Measurements from ENCODE around the gene PKLR.

- TF ChIP-seq, protein P1, sequence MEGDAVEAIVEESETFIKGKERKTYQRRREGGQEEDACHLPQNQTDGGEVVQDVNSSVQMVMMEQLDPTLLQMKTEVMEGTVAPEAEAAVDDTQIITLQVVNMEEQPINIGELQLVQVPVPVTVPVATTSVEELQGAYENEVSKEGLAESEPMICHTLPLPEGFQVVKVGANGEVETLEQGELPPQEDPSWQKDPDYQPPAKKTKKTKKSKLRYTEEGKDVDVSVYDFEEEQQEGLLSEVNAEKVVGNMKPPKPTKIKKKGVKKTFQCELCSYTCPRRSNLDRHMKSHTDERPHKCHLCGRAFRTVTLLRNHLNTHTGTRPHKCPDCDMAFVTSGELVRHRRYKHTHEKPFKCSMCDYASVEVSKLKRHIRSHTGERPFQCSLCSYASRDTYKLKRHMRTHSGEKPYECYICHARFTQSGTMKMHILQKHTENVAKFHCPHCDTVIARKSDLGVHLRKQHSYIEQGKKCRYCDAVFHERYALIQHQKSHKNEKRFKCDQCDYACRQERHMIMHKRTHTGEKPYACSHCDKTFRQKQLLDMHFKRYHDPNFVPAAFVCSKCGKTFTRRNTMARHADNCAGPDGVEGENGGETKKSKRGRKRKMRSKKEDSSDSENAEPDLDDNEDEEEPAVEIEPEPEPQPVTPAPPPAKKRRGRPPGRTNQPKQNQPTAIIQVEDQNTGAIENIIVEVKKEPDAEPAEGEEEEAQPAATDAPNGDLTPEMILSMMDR (IDR thresholded peaks at IDR 0.05; ENCODE audit: extremely low read depth in 1 of 2, insufficient read depth in 1 of 2, low read depth in 1 of 2, low read length in 2 of 2) = no peak
- TF ChIP-seq POLR2A (IDR thresholded peaks at IDR 0.05; ENCODE audit: low read depth, low read length) (no peak), MAX (IDR thresholded peaks at IDR 0.05; ENCODE audit: insufficient read depth, insufficient read length) (no peak), POLR2AphosphoS5 (IDR thresholded peaks at IDR 0.05; ENCODE audit: insufficient read depth, low read depth, low read length) (no peak), EZH2 (IDR thresholded peaks at IDR 0.05; ENCODE audit: borderline replicate concordance, low read depth, low read length, severe bottlenecking) (no peak), MYC (IDR thresholded peaks at IDR 0.05; ENCODE audit: low read depth, low read length) (no peak), GATA2 (IDR thresholded peaks at IDR 0.05; ENCODE audit: insufficient read depth, insufficient read length, low read depth, low read length) (no peak), FOS (IDR thresholded peaks at IDR 0.05; ENCODE audit: borderline replicate concordance, insufficient read depth, low read length) (no peak)
Observed at GRCh38 chr1:155263067-155263466, 38.2 kb downstream of the PKLR start.
